ENCODE data around the gene IQCN. TPM values are rescaled to one million over a fixed set of nuclear protein-coding genes. Genes with fewer than 3 reads are reported as not detected.

Gene IQCN
- total RNA-seq, 2 experiments from 2014 or later = 18.1 to 18.7 TPM

DNA sequence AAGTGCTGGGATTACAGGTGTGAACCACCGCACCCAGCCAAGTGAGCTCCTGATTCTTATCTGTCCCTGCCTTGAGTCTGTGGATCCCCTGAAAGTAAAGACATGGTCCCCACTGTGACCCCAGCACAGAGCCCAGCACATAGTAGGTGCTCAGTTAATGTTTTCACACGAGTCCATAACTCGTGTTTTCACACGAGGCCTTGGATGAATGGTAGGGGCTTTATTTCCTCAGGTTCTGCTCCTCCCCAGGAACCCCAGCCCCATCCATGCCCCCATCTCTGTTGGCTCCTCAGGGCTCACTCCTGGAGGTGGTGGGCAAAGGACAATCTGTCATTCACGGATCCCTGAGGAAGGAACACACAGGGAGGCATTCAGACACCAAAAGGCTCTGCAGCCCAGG lies 24.4 kb downstream of the IQCN start:
- POLR2A ChIA-PET = interaction anchor here (1.2 kb wide), 1 partner anchor 57 kb away, joined by 3 read pairs; the partner anchor contains the start of gene MPV17L2
- H3K4me3 Mint-ChIP-seq = no peak overlapping the region
- intact Hi-C loops (cut with DNase I, micrococcal nuclease) = loop anchor here (2.0 to 5.0 kb wide), 3 partner anchors 162 to 313 kb away; no protein-coding TSS in a partner anchor
- Histone ChIP-seq H3K9me3 (ENCODE audit: control insufficient read depth in 1 of 2, insufficient read depth in 1 of 2, low read length in 2 of 2) (no peaks in the 10 kb centered on the region), H3K4me1 (ENCODE audit: insufficient read depth, low read length) (peaks cover 2% of the 10 kb centered on the region), H3K27me3 (ENCODE audit: control insufficient read depth in 1 of 2, insufficient read depth in 2 of 2, low read length in 2 of 2) (peaks cover 4 to 12% of the 10 kb centered on the region in 2 experiments), H3K36me3 (ENCODE audit: insufficient read depth, low read length) (no peaks in the 10 kb centered on the region), H3K27ac (ENCODE audit: low read depth in 1 of 2, low read length in 2 of 2) (no peak overlapping the region), H3K4me3 (ENCODE audit: low read length) (no peak overlapping the region)
- DNase-seq (no peak), ATAC-seq (ENCODE audit: poor library complexity) (no peak)
- TF ChIP-seq CTCF (IDR thresholded peaks at IDR 0.05) = no peak
- H3K36me3 Mint-ChIP-seq (ENCODE audit: low read depth) = no peaks in the 10 kb centered on the region
- CTCF ChIA-PET = interaction anchor here (0.8 to 5.8 kb wide), 3 partner anchors 41 to 79 kb away, joined by 3 to 51 read pairs (median 6); partner anchors contain the start of gene MPV17L2
- H3K27ac Mint-ChIP-seq = no peak overlapping the region
- H3K4me1 Mint-ChIP-seq (ENCODE audit: low read depth) = no peaks in the 10 kb centered on the region
- peaks cover 27% of the 10 kb centered on the region for H3K27me3 Mint-ChIP-seq
- H3K9me3 Mint-ChIP-seq = no peaks in the 10 kb centered on the region

DNA sequence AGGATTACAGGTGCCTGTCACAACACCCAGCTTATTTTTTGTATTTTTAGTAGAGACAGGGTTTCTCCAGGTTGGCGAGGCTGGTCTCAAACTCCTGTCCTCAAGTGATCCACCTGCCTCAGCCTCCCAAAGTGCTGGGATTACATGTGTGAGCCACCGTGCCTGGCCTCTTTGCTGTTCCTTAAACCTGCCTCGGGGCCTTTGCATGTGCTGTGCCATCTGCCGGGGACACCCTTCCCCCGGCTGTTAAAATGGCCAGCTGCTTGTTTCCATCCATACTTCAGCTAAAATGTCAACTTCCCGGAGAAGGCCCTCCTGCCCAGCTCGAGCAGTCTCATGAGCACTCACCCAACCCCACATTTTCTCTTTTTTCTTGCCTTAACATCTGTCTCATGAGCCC lies 29.0 kb downstream of the IQCN start:
- Histone ChIP-seq H3K36me3 (ENCODE audit: insufficient read depth, low read length) (no peaks in the 10 kb centered on the region), H3K4me3 (ENCODE audit: low read length) (no peak overlapping the region), H3K27ac (ENCODE audit: low read depth in 1 of 2, low read length in 2 of 2) (no peak overlapping the region), H3K27me3 (ENCODE audit: control insufficient read depth in 1 of 2, insufficient read depth in 2 of 2, low read length in 2 of 2) (no peaks in the 10 kb centered on the region), H3K4me1 (ENCODE audit: insufficient read depth, low read length) (no peaks in the 10 kb centered on the region), H3K9me3 (ENCODE audit: control insufficient read depth in 1 of 2, insufficient read depth in 1 of 2, low read length in 2 of 2) (no peaks in the 10 kb centered on the region)
- no peak for ATAC-seq (ENCODE audit: poor library complexity)
- TF ChIP-seq CTCF (IDR thresholded peaks at IDR 0.05) = no peak
- H3K4me1 Mint-ChIP-seq (ENCODE audit: low read depth) = no peaks in the 10 kb centered on the region
- CTCF ChIA-PET = interaction anchor here (0.7 kb wide), 1 partner anchor 126 kb away, joined by 3 read pairs; no protein-coding TSS in a partner anchor
- no peaks in the 10 kb centered on the region for H3K9me3 Mint-ChIP-seq
- POLR2A ChIA-PET = no interaction called here
- DNase-seq = no peak
- H3K4me3 Mint-ChIP-seq = no peak overlapping the region
- H3K27me3 Mint-ChIP-seq = peaks cover 5% of the 10 kb centered on the region
- H3K36me3 Mint-ChIP-seq (ENCODE audit: low read depth) = no peaks in the 10 kb centered on the region
- H3K27ac Mint-ChIP-seq = no peak overlapping the region
- intact Hi-C loops (cut with DNase I, micrococcal nuclease) = no loop called here

- Mint-ChIP-seq H3K27me3 (peaks cover 38% of the 10 kb centered on the region), H3K9me3 (no peaks in the 10 kb centered on the region), H3K27ac (no peak overlapping the region), H3K36me3 (ENCODE audit: low read depth) (no peaks in the 10 kb centered on the region), H3K4me1 (ENCODE audit: low read depth) (no peaks in the 10 kb centered on the region), H3K4me3 (no peak overlapping the region)
- Histone ChIP-seq H3K27me3 (ENCODE audit: control insufficient read depth in 1 of 2, insufficient read depth in 2 of 2, low read length in 2 of 2) (peaks cover 9 to 15% of the 10 kb centered on the region in 2 experiments), H3K9me3 (ENCODE audit: control insufficient read depth in 1 of 2, insufficient read depth in 1 of 2, low read length in 2 of 2) (peaks cover 0 to 1% of the 10 kb centered on the region in 2 experiments), H3K36me3 (ENCODE audit: insufficient read depth, low read length) (no peaks in the 10 kb centered on the region), H3K27ac (ENCODE audit: low read depth in 1 of 2, low read length in 2 of 2) (no peak overlapping the region), H3K4me1 (ENCODE audit: insufficient read depth, low read length) (no peaks in the 10 kb centered on the region), H3K4me3 (ENCODE audit: low read length) (no peak overlapping the region)
- POLR2A ChIA-PET = no interaction called here
- no peak for TF ChIP-seq CTCF (IDR thresholded peaks at IDR 0.05)
- DNase-seq = no peak
- intact Hi-C loops (cut with DNase I, micrococcal nuclease) = loop anchor here in 1 of 2 experiments (10.0 kb wide), 1 partner anchor 355 kb away; no protein-coding TSS in a partner anchor
- ATAC-seq (ENCODE audit: poor library complexity) = no peak
- CTCF ChIA-PET = interaction anchor here (0.8 kb wide), 1 partner anchor 13 kb away, joined by 6 read pairs; no protein-coding TSS in a partner anchor
Observed at GRCh38 chr19:18239303-18239702, 34.9 kb downstream of the IQCN start.

Measured in CD4-positive, alpha-beta T cell (primary cell).